C4-2B (cell line): Measurements from ENCODE around the gene KRT71.

Experiments used
- ZFX ChIP-seq: fragments of 450-650 bp; IDR thresholded peaks from 2 replicates; pipeline ENCODE4 v1.6.1; 2017
- TF ChIP-seq, protein P1 (sequence below): fragments of 450-650 bp; conservative IDR thresholded peaks from 2 replicates; pipeline ENCODE4 v1.5.1; 2017; ENCODE audit warnings: mild to moderate bottlenecking

DNA sequence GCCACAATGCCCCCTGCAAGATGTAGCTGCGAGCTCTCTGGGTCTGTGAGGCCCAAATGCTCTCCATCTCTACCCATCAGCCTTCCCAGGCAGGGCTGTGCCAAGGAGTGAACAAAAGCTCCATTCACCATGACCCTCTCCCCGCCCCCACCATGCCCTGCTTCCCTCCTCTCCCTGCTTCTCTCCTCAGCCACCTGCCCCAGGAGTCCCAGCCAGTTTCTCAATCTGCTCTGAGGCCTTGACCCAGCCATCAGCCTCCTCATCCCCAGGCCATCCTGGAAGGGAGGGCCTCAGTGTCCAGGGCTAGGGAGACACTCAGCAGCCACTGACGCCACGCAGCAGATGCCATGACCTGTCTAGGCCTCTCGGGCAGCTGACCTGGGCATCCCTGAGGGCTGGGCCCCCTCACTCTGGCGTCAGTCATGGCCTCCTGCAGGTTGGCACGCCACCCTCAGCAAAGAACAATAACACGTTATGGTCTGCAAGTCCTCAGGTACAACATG, 24.3 kb downstream of the KRT71 start:
- TF ChIP-seq, protein P1, sequence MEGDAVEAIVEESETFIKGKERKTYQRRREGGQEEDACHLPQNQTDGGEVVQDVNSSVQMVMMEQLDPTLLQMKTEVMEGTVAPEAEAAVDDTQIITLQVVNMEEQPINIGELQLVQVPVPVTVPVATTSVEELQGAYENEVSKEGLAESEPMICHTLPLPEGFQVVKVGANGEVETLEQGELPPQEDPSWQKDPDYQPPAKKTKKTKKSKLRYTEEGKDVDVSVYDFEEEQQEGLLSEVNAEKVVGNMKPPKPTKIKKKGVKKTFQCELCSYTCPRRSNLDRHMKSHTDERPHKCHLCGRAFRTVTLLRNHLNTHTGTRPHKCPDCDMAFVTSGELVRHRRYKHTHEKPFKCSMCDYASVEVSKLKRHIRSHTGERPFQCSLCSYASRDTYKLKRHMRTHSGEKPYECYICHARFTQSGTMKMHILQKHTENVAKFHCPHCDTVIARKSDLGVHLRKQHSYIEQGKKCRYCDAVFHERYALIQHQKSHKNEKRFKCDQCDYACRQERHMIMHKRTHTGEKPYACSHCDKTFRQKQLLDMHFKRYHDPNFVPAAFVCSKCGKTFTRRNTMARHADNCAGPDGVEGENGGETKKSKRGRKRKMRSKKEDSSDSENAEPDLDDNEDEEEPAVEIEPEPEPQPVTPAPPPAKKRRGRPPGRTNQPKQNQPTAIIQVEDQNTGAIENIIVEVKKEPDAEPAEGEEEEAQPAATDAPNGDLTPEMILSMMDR: no peak
- no peak for TF ChIP-seq ZFX
